HEK293T (cell line): ENCODE results near the gene HBQ1.
"Not testable (repeated sequence)": the region's sequence is repeated elsewhere in the genome, so short reads cannot be mapped to it uniquely, and the experiment has no call there.

Experiments used
- CTCF ChIA-PET: fragments of 350-600 bp; formaldehyde crosslinking; extraction: SDS; loops from one replicate; lab custom pipeline; 2021; ENCODE audit warnings: antibody characterized with exemption, inconsistent platforms; lab: Yijun Ruan, JAX
- POLR2A ChIA-PET: fragments of 350-600 bp; formaldehyde crosslinking; extraction: SDS; loops from one replicate; lab custom pipeline; 2020; ENCODE audit warnings: antibody characterized with exemption, inconsistent platforms; lab: Yijun Ruan, JAX
- DNase-seq: peaks from one replicate; pipeline ENCODE4 v3.0.0; 2012; ENCODE audit warnings: mixed read lengths; ENCODE audit errors: extremely low spot score
- ARNT ChIP-seq: fragments of 450-650 bp; IDR thresholded peaks from 2 replicates; pipeline ENCODE4 v1.6.1; 2017; ENCODE audit warnings: mild to moderate bottlenecking
- BHLHE40 ChIP-seq: fragments of 450-650 bp; IDR thresholded peaks from 2 replicates; pipeline ENCODE4 v1.6.1; 2016; ENCODE audit warnings: mild to moderate bottlenecking, moderate library complexity, borderline replicate concordance
- CTBP1 ChIP-seq: fragments of 450-650 bp; IDR thresholded peaks from 2 replicates; pipeline ENCODE4 v1.6.1; 2016; ENCODE audit warnings: borderline replicate concordance
- ELF4 ChIP-seq: fragments of 450-650 bp; IDR thresholded peaks from 2 replicates; pipeline ENCODE4 v1.6.1; 2017; ENCODE audit warnings: antibody characterized with exemption
- FOXA1 ChIP-seq: fragments of 450-650 bp; IDR thresholded peaks from 2 replicates; pipeline ENCODE4 v1.6.1; 2016; ENCODE audit warnings: mild to moderate bottlenecking
- FOXK2 ChIP-seq: fragments of 450-650 bp; IDR thresholded peaks from 2 replicates; pipeline ENCODE4 v1.6.1; 2016; ENCODE audit warnings: mild to moderate bottlenecking
- FOXM1 ChIP-seq: fragments of 450-650 bp; IDR thresholded peaks from 2 replicates; pipeline ENCODE4 v1.6.1; 2017; ENCODE audit warnings: mild to moderate bottlenecking, borderline replicate concordance
- HDGF ChIP-seq: fragments of 450-650 bp; IDR thresholded peaks from 2 replicates; pipeline ENCODE4 v1.6.1; 2017; ENCODE audit warnings: antibody characterized with exemption, borderline replicate concordance
- L3MBTL2 ChIP-seq: fragments of 450-650 bp; conservative IDR thresholded peaks from 2 replicates; pipeline ENCODE4 v1.6.1; 2016; ENCODE audit warnings: mild to moderate bottlenecking
- LEF1 ChIP-seq: fragments of 450-650 bp; IDR thresholded peaks from 2 replicates; pipeline ENCODE4 v1.6.1; 2017; ENCODE audit warnings: mild to moderate bottlenecking, borderline replicate concordance
- NFRKB ChIP-seq: fragments of 450-650 bp; IDR thresholded peaks from 2 replicates; pipeline ENCODE4 v1.6.1; 2016; ENCODE audit warnings: mild to moderate bottlenecking, moderate library complexity
- SP1 ChIP-seq: fragments of 450-650 bp; IDR thresholded peaks from 2 replicates; pipeline ENCODE4 v1.6.1; 2017
- SUZ12 ChIP-seq: fragments of 450-650 bp; IDR thresholded peaks from 2 replicates; pipeline ENCODE4 v1.6.1; 2016; ENCODE audit warnings: mild to moderate bottlenecking
- TARDBP ChIP-seq: fragments of 450-650 bp; IDR thresholded peaks from 2 replicates; pipeline ENCODE4 v1.6.1; 2016
- ZNF384 ChIP-seq: fragments of 450-650 bp; IDR thresholded peaks from 2 replicates; pipeline ENCODE4 v1.6.1; 2016
- TF ChIP-seq, protein P1 (sequence below): fragments of 450-650 bp; IDR thresholded peaks from 2 replicates; pipeline ENCODE4 v1.6.1; 2016

The HBQ1 gene

GRCh38 chr16:164827-165538 lies 15.3 kb upstream of the HBQ1 start:
- no peak for DNase-seq
- ChIA-PET CTCF (no interaction called here), POLR2A (no interaction called here)
- TF ChIP-seq FOXK2 (no peak), SP1 (no peak), FOXM1 (no peak), BHLHE40 (no peak), SUZ12 (no peak), FOXA1 (no peak)
- TF ChIP-seq, protein P1, sequence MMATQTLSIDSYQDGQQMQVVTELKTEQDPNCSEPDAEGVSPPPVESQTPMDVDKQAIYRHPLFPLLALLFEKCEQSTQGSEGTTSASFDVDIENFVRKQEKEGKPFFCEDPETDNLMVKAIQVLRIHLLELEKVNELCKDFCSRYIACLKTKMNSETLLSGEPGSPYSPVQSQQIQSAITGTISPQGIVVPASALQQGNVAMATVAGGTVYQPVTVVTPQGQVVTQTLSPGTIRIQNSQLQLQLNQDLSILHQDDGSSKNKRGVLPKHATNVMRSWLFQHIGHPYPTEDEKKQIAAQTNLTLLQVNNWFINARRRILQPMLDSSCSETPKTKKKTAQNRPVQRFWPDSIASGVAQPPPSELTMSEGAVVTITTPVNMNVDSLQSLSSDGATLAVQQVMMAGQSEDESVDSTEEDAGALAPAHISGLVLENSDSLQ: no peak

DNA sequence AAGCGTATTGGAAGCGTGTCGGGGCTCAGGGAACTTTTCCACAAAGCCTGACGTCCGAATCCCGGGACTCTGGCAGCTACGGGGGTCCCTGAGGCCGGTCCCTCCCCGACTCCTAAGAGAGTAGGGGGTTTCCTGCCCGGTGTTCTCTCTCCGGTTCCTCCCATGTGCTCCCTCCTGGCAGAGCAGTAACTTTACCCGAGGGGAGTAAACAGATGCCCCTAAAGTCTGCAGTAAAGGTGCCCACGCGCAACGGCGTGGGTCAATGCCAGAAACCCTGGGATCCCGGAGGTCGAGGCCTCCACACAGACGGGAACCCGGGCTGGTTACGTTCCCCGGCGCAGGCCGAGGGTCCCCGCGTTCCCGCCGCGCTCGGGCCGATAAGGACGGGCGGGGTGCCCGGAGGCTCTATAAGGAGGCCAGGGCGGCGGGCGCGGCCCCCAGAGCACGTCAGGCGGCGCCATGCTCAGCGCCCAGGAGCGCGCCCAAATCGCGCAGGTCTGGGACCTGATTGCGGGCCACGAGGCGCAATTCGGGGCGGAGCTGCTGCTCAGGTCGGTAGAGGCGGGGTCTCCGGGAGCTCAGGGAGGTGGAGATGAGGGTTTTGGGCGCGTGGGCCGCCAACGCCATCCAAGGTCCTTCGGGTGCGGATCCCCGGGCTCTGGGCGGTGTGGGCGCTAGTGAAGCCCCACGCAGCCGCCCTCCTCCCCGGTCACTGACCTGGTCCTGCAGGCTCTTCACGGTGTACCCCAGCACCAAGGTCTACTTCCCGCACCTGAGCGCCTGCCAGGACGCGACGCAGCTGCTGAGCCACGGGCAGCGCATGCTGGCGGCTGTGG lies 14.5 kb upstream of the HBQ1 start, which contains the start of gene HBM:
Gene HBM (plus strand): TSS at position 440 of the 836 bp plus-strand sequence. CDS start 20 bp downstream, at position 460.
- no peak for TF ChIP-seq BHLHE40
- TF ChIP-seq FOXM1: no peak
- TF ChIP-seq FOXK2: no peak
- TF ChIP-seq SUZ12: no peak
- no peak for TF ChIP-seq FOXA1
- TF ChIP-seq ELF4: no peak
- TF ChIP-seq ARNT: no peak
- TF ChIP-seq CTBP1: no peak
- no peak for TF ChIP-seq LEF1
- TF ChIP-seq, protein P1: no peak
- no peak for TF ChIP-seq HDGF
- no peak for TF ChIP-seq SP1
- TF ChIP-seq ZNF384: no peak
- TF ChIP-seq L3MBTL2: no peak
- no peak for TF ChIP-seq NFRKB
- TF ChIP-seq TARDBP: no peak
- no peak for DNase-seq
- ChIA-PET POLR2A (no interaction called here), CTCF (no interaction called here)

DNA sequence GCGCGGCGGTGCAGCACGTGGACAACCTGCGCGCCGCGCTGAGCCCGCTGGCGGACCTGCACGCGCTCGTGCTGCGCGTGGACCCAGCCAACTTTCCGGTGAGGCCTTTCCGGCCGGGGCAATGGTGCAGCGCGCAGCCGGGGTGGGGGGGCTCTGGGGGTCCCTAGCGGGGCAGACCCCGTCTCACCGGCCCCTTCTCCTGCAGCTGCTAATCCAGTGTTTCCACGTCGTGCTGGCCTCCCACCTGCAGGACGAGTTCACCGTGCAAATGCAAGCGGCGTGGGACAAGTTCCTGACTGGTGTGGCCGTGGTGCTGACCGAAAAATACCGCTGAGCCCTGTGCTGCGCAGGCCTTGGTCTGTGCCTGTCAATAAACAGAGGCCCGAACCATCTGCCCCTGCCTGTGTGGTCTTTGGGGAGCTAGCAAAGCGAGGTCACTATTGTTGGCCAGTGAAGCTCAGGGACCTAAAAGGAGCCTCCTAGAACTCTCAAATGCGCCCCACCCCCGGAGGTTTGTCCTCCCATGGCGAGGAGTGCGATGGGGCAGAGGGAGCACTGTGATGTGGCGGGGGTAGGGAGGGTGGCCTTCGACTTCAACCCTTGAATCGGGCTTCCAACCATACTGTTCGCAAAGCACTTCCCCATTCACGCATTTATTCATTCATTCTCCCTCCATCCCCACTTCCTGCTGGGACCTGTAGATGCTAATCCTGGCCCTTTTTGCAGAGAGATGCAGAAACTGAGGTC lies 13.7 kb upstream of the HBQ1 start:
- TF ChIP-seq ELF4 (no peak), SUZ12 (no peak), LEF1 (no peak), ZNF384 (no peak), ARNT (no peak)
- TF ChIP-seq, protein P1: no peak
- CTCF ChIA-PET: no interaction called here
- no peak for DNase-seq
- POLR2A ChIA-PET: no interaction called here

DNA sequence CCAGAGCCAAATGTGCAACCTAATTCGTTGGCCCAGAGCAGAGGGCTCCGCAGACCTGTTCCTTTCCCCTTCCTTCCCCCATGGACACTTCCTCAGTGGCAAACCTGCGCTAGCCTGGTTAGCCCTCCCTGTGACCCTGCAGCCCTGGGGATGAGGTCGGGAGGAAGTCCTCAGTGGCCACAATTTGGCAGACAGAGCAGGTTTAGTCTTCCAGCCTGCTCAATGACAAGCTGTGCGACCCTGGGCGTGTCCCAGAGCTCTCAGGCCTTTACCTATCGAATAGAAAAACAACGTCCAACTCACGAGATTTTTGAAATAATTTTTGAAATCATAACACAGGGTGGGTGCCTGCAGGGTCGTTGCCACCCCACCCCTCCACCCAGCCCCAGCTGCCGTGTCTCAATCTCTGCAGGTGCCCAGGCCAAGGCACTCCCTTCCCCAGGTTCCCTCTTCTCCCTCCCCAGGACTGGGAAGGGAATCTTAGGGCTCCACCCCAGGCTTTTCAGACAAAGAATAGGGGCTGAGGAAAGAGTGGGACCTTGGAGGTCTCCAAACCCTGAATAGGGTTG lies 13.1 kb upstream of the HBQ1 start:
- TF ChIP-seq ZNF384 (no peak), FOXK2 (no peak), FOXM1 (no peak), ARNT (no peak), CTBP1 (no peak), NFRKB (no peak), SUZ12 (no peak), L3MBTL2 (no peak)
- DNase-seq: no peak
- POLR2A ChIA-PET: no interaction called here
- CTCF ChIA-PET: no interaction called here

GRCh38 chr16:168424-168823 lies 11.8 kb upstream of the HBQ1 start:
- no peak for DNase-seq
- ChIA-PET POLR2A (no interaction called here), CTCF (no interaction called here)
- TF ChIP-seq SUZ12: no peak
- no peak for TF ChIP-seq L3MBTL2
- no peak for TF ChIP-seq BHLHE40

DNA sequence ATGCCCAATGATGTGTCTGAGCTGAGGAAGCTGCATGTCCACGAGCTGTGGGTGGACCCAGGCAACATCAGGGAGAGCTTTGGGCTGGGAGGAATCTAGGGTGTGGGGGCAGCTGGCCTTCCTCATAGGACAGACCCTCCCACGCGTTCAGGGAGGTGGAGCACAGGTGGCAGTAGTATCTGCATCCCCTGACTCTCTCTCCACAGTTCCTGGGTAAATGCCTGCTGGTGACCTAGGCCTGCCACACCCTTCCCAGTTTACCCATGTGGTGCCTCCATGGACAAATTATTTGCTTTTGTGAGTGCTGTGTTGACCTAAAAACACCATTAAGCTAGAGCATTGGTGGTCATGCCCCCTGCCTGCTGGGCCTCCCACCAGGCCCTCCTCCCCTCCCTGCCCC lies 11.2 kb upstream of the HBQ1 start:
- ChIA-PET CTCF (no interaction called here), POLR2A (no interaction called here)
- TF ChIP-seq SUZ12: no peak
- no peak for TF ChIP-seq LEF1
- TF ChIP-seq FOXK2: no peak
- no peak for DNase-seq

DNA sequence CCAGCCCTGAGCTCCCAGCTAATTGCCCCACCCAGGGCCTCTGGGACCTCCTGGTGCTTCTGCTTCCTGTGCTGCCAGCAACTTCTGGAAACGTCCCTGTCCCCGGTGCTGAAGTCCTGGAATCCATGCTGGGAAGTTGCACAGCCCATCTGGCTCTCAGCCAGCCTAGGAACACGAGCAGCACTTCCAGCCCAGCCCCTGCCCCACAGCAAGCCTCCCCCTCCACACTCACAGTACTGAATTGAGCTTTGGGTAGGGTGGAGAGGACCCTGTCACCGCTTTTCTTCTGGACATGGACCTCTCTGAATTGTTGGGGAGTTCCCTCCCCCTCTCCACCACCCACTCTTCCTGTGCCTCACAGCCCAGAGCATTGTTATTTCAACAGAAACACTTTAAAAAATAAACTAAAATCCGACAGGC lies 10.2 kb upstream of the HBQ1 start:
- POLR2A ChIA-PET: interaction anchor here (1.4 kb wide), 1 partner anchor 9 kb away, joined by 5 read pairs; no protein-coding TSS in a partner anchor
- CTCF ChIA-PET, DNase-seq: not testable (repeated sequence)
